Astrocyte (in vitro differentiated cells and primary cell): ENCODE results near the gene SVOPL.
"Not testable (repeated sequence)": the region's sequence is repeated elsewhere in the genome, so short reads cannot be mapped to it uniquely, and the experiment has no call there.

Source experiments
- CTCF ChIP-seq: IDR thresholded peaks from 2 replicates; pipeline ENCODE4 v1.5.1; 2011; ENCODE audit warnings: low read depth, mild to moderate bottlenecking, inconsistent platforms, low read length, moderate library complexity; ENCODE audit not compliant: insufficient read depth
- EZH2 ChIP-seq: IDR thresholded peaks from 2 replicates; pipeline ENCODE4 v1.6.1; 2012; ENCODE audit warnings: mild to moderate bottlenecking, low read length, inconsistent platforms; ENCODE audit not compliant: insufficient read depth

DNA sequence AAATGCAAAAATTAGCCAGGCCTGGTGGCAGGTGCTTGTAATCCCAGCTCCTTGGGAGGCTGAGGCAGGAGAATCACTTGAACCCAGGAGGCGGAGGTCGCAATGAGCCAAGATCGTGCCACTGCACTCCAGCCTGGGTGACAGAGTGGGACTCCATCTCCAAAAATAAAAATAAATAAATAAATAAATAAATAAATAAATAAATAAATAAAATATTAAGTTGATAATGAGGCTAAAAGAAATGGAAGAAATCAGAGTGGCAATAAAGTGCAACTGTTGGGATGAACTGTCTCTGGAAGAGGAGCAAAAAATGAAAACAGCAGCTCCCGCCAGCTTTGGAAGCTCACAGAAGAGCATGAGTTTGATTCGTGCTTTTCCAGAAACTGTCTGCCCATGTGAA, 30.6 kb upstream of the SVOPL start:
- TF ChIP-seq EZH2, CTCF: not testable (repeated sequence)
